DOHH2 (cell line): ENCODE results near the gene NEURL1.

Experiments
- H3F3A ChIP-seq: fragments of 200-600 bp; sonication (generic), shearing (Covaris generic); 2 replicates; pipeline ENCODE4 v1.6.0; 2016; ENCODE audit warnings: antibody characterized with exemption, mild to moderate bottlenecking; ENCODE audit not compliant: control insufficient read depth, insufficient read depth
- H3K27ac ChIP-seq: fragments of 200-600 bp; sonication (generic); 2 replicates; pipeline ENCODE4 v1.5.1; 2014; ENCODE audit warnings: low read depth, mild to moderate bottlenecking, low read length, moderate library complexity
- H3K27me3 ChIP-seq: fragments of 200-600 bp; sonication (generic); 2 replicates; pipeline ENCODE4 v1.6.1; 2014; ENCODE audit warnings: mild to moderate bottlenecking, low read length, mixed read lengths; ENCODE audit not compliant: control insufficient read depth
- H3K36me3 ChIP-seq: fragments of 200-600 bp; sonication (generic); 2 replicates; pipeline ENCODE4 v1.6.1; 2014; ENCODE audit warnings: mild to moderate bottlenecking, low read length, moderate library complexity, mixed read lengths; ENCODE audit not compliant: control insufficient read depth
- H3K4me1 ChIP-seq: fragments of 200-600 bp; sonication (generic); 2 replicates; pipeline ENCODE4 v1.6.1; 2014; ENCODE audit warnings: mild to moderate bottlenecking, low read length, mixed read lengths; ENCODE audit not compliant: control insufficient read depth
- H3K4me2 ChIP-seq: fragments of 200-600 bp; sonication (generic); 2 replicates; pipeline ENCODE4 v1.6.0; 2014; ENCODE audit warnings: mild to moderate bottlenecking, low read length, moderate library complexity
- H3K4me3 ChIP-seq: fragments of 200-600 bp; sonication (generic); 2 replicates; pipeline ENCODE4 v1.5.1; 2014; ENCODE audit warnings: mild to moderate bottlenecking, low read length, mixed read lengths
- H3K79me2 ChIP-seq: fragments of 200-600 bp; sonication (generic); 2 replicates; pipeline ENCODE4 v1.6.1; 2014; ENCODE audit warnings: mild to moderate bottlenecking, low read length, mixed read lengths; ENCODE audit not compliant: control insufficient read depth
- H3K9me2 ChIP-seq: fragments of 200-600 bp; sonication (generic); replicated peaks from 2 replicates; pipeline ENCODE4 v1.6.1; 2014; ENCODE audit warnings: mild to moderate bottlenecking, low read length, mixed read lengths; ENCODE audit not compliant: control insufficient read depth
- H3K9me3 ChIP-seq: fragments of 200-600 bp; sonication (generic); 2 replicates; pipeline ENCODE4 v1.6.1; 2014; ENCODE audit warnings: antibody characterized with exemption, low read length, mixed read lengths; ENCODE audit not compliant: control insufficient read depth, insufficient read depth
- H4K20me1 ChIP-seq: fragments of 200-600 bp; sonication (generic); 2 replicates; pipeline ENCODE4 v1.6.0; 2014; ENCODE audit warnings: low read depth, mild to moderate bottlenecking, antibody characterized with exemption, low read length, moderate library complexity; ENCODE audit not compliant: control insufficient read depth, insufficient read depth
- EZH2phosphoT487 ChIP-seq: fragments of 200-600 bp; sonication (generic); IDR thresholded peaks from 2 replicates; pipeline ENCODE4 v1.6.1; 2017; ENCODE audit warnings: borderline replicate concordance, mild to moderate bottlenecking, antibody characterized with exemption, low read length, moderate library complexity, mixed read lengths
- TF ChIP-seq, protein P1 (sequence below): fragments of 200-600 bp; sonication (generic); IDR thresholded peaks from one replicate; pipeline ENCODE4 v1.5.1; 2014; ENCODE audit warnings: antibody characterized with exemption, mild to moderate bottlenecking, low read depth, low read length; ENCODE audit not compliant: poor library complexity, severe bottlenecking

NEURL1 gene

GRCh38 chr10:103574097-103575061 lies 80.9 kb downstream of the NEURL1 start:
- Histone ChIP-seq H3K79me2 (no peaks in the 10 kb centered on the region), H3K9me2 (no peaks in the 10 kb centered on the region), H3K9me3 (no peaks in the 10 kb centered on the region), H3F3A (no peaks in the 10 kb centered on the region), H3K4me1 (no peaks in the 10 kb centered on the region), H3K27ac (no peak overlapping the region), H3K36me3 (no peaks in the 10 kb centered on the region), H4K20me1 (no peaks in the 10 kb centered on the region), H3K4me3 (no peak overlapping the region), H3K27me3 (peaks cover 2% of the 10 kb centered on the region; the same call in 1 of the 2 replicates), H3K4me2 (no peak overlapping the region)
- TF ChIP-seq, protein P1, sequence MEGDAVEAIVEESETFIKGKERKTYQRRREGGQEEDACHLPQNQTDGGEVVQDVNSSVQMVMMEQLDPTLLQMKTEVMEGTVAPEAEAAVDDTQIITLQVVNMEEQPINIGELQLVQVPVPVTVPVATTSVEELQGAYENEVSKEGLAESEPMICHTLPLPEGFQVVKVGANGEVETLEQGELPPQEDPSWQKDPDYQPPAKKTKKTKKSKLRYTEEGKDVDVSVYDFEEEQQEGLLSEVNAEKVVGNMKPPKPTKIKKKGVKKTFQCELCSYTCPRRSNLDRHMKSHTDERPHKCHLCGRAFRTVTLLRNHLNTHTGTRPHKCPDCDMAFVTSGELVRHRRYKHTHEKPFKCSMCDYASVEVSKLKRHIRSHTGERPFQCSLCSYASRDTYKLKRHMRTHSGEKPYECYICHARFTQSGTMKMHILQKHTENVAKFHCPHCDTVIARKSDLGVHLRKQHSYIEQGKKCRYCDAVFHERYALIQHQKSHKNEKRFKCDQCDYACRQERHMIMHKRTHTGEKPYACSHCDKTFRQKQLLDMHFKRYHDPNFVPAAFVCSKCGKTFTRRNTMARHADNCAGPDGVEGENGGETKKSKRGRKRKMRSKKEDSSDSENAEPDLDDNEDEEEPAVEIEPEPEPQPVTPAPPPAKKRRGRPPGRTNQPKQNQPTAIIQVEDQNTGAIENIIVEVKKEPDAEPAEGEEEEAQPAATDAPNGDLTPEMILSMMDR, result no peak
- no peak for TF ChIP-seq EZH2phosphoT487

GRCh38 chr10:103575416-103576075 lies 82.0 kb downstream of the NEURL1 start:
- no peak overlapping the region for H3K27ac ChIP-seq
- no peaks in the 10 kb centered on the region for H3K79me2 ChIP-seq
- peaks cover 6% of the 10 kb centered on the region; the same call in 1 of the 2 replicates for H3K27me3 ChIP-seq
- no peaks in the 10 kb centered on the region for H3K9me3 ChIP-seq
- no peaks in the 10 kb centered on the region for H4K20me1 ChIP-seq
- no peak overlapping the region for H3K4me2 ChIP-seq
- TF ChIP-seq, protein P1, result no peak
- TF ChIP-seq EZH2phosphoT487, result no peak
- H3K36me3 ChIP-seq, result no peaks in the 10 kb centered on the region
- no peaks in the 10 kb centered on the region for H3K9me2 ChIP-seq
- no peak overlapping the region for H3K4me3 ChIP-seq
- H3F3A ChIP-seq, result no peaks in the 10 kb centered on the region
- H3K4me1 ChIP-seq, result no peaks in the 10 kb centered on the region

DNA sequence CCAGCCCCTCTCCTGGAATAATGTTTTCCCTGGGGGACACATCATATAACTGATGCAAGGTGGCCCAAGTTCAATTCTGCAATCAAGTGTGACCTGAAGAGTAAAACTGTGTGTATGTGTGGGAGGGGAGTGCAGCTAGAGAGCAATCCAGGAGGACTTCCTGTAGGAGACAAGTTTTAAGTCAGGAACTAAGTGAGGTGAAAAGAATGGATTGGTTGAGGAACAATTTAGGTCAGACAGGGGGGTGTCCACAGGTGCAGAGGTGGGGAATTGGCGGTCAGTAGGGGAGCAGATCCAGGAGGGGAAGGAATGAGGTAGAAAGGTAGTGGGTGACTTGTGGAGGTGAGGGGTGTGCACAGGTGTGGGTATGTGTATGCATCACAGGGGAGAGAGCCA lies 82.6 kb downstream of the NEURL1 start:
- H3K27me3 ChIP-seq, result peaks cover 6% of the 10 kb centered on the region; the same call in 1 of the 2 replicates
- no peaks in the 10 kb centered on the region for H3K4me1 ChIP-seq
- H3K4me3 ChIP-seq, result no peak overlapping the region
- H3F3A ChIP-seq, result no peaks in the 10 kb centered on the region
- no peaks in the 10 kb centered on the region for H4K20me1 ChIP-seq
- no peak for TF ChIP-seq EZH2phosphoT487
- TF ChIP-seq, protein P1, result no peak
- no peak overlapping the region for H3K27ac ChIP-seq
- no peaks in the 10 kb centered on the region for H3K36me3 ChIP-seq
- no peaks in the 10 kb centered on the region for H3K79me2 ChIP-seq
- H3K9me2 ChIP-seq, result no peaks in the 10 kb centered on the region
- H3K4me2 ChIP-seq, result no peak overlapping the region
- no peaks in the 10 kb centered on the region for H3K9me3 ChIP-seq
